ENCODE data around the gene POFUT1. TPM values are rescaled to one million over a fixed set of nuclear protein-coding genes. Genes with fewer than 3 reads are reported as not detected.
"Not testable (repeated sequence)": the region's sequence is repeated elsewhere in the genome, so short reads cannot be mapped to it uniquely, and the experiment has no call there.

POFUT1 gene
- total RNA-seq (2014; rRNA removed; shearing (Covaris generic)): 59.5 and 60.8 TPM in 2 replicates

DNA sequence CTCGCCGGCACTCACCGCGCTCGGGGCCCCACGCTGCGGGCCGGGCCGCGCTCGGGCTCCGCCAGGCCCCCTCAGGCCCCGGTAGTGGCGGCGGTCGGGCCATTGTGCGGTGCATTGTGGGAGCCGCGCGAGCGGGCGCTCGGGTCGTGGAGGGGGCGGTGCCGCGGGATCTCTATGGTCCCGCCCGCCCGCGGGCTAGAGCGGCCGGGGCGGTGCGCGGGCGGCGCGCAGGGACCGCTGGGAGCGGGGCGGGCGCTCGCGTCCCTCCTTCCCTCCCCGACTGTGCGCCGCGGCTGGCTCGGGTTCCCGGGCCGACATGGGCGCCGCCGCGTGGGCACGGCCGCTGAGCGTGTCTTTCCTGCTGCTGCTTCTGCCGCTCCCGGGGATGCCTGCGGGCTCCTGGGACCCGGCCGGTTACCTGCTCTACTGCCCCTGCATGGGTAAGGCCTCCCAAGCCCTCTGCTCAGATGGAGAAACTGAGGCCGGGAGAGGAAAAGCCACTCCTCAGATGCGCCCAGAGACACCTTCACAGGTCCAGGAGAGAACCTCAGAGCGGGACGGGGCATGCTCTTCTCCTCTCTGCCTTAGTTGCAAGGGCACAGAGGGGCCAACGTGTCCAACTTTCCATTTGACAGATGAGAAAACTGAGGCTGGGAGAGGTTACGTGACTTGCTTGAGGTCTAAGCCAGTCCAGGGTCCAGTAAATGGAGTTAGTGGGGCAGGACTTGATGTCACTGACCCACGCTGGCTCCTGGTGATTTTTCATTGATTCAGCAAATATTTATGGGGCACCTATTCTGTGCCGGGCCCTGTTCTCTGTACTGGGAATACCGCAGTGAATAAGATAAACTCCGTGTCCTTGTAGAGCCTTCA is at the start of gene POFUT1, which contains the start of gene PLAGL2:
POFUT1 (plus strand) TSS at position 255 of the 873 bp plus-strand sequence; CDS start at position 317, 62 bp downstream.
PLAGL2 (minus strand) TSS at position 118 of the 873 bp plus-strand sequence. CDS start 5,565 bp downstream, outside the sequence.
- peak; percentile 67 for DNase-seq (ENCODE audit: low spot score)

- DNase-seq (ENCODE audit: low spot score): no peak
Observed at GRCh38 chr20:32158351-32158750, 49.3 kb upstream of the POFUT1 start.

DNA sequence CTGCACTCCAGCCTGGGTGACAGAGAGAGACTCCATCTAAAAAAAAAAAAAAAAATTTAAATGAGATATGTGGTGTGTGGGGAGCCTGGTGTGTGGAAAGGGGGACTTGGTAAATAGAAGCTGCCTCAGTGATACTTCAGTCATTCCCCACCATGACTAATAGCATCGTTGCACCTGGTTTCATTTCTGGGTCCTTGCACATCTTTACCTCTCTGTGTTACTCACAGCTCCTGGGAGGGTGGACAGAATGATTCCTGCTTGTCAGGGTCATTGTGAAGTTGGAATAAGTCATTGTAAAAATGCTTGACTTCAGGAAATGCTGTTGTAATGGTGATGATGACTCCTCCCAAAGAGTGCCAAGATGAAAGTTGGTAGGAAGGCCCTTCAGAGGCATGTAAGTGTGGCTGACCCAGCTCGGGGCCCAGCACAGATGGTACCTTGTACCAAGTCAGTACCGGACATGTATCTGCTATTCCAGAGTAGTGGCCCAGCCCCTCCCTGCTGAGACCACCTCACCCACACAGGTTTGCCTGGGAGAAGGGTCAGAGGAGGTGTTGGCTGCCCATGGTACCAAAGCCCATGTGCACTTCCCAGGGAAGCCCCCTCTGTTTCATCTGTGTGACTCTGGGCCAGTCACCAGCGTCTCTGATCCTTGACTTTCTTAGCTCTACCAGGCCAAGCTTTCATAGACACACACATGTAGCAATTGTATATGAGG is 48.6 kb upstream of the POFUT1 start:
- DNase-seq (ENCODE audit: low spot score): no peak

GRCh38 chr20:32159766-32160221 is 47.9 kb upstream of the POFUT1 start:
- DNase-seq (ENCODE audit: low spot score): no peak

- DNase-seq (ENCODE audit: low spot score): no peak
Observed at GRCh38 chr20:32160341-32160740, 47.3 kb upstream of the POFUT1 start.

DNA sequence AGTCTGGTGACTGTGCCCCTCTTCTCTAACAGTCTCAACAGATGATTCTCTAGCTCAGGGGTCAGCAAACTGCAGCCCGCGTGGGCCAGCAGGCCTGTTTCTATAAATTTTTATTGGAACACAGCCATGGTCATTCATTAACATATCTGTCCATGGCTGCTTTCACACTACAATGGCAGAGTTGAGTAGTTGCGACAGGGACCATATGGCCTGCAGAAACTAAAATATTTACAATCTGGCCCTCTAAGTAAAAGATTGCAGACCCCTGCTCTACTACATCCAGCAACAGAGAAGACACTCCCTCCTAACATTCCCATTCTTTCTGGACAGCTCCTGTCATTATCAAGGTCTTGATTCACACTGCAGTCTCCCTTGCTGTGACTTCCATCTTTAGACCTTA is 45.3 kb upstream of the POFUT1 start:
- DNase-seq (ENCODE audit: low spot score): no peak

DNA sequence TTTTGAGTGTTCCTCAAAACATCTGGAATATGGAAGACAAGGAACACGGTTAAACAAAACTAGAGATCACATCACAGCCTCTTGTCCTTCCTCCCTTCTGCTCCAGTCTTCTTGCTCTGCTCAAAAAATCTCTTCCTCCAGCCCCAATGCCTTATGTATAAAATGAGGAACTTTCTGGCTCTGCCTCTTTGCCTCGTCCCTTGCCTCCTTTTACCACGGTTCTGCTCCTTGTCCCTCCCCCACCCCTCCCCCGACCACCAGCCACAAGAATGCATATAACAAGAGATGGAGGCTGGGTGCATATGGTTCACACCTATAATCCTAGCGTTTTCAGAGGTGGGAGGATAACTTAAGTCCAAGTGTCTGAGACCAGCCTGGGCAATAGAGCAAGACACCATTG is 43.7 kb upstream of the POFUT1 start:
- DNase-seq (ENCODE audit: low spot score): no peak

DNA sequence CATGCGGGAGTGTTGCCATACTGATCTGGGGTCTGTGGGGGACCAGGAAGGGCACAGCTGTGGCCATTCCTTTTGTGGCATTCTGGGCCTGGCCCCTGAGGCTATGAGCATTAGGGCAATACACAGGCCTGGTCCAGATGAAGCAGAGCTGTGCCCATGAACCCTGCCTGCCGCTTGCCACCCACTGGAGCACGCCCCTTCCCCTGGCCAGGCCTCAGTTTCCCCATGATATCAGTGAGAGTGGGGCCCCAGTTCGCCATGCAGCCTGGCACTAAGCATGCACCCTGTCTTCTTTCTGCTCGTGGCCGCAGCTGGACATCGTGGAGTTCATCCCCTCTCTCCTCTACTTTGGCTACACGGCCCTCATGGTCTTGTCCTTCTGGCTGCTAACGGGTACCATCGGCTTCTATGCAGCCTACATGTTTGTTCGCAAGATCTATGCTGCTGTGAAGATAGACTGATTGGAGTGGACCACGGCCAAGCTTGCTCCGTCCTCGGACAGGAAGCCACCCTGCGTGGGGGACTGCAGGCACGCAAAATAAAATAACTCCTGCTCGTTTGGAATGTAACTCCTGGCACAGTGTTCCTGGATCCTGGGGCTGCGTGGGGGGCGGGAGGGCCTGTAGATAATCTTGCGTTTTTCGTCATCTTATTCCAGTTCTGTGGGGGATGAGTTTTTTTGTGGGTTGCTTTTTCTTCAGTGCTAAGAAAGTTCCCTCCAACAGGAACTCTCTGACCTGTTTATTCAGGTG is 42.5 kb upstream of the POFUT1 start:
- no peak for DNase-seq (ENCODE audit: low spot score)

DNA sequence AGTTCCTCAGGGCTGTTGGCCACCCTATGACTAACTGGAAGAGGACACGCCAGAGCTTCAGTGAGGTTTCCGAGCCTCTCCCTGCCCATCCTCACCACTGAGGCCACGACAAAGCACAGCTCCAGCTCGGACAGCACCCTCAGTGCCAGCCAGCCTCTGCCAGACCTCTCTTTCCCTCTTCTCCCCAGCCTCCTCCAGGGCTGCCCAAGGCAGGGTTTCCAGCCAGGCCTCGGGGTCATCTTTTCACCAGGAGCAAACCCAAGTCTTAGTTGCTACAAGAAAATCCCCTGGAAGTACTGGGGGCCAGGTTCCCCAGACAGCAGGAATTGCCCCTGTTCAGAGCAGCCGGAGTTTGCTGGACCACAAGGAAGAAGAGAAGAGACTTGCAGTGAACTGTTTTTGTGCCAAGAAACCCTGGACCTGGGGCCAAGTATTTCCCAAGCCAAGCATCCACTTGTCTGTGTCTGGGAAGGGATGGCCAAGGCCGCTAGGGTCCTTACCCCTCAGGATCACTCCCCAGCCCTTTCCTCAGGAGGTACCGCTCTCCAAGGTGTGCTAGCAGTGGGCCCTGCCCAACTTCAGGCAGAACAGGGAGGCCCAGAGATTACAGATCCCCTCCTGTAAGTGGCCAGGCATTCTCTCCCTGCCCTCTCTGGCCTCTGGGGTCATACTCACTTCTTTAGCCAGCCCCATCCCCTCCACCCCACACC is 41.7 kb upstream of the POFUT1 start:
- DNase-seq (ENCODE audit: low spot score): no peak

DNA sequence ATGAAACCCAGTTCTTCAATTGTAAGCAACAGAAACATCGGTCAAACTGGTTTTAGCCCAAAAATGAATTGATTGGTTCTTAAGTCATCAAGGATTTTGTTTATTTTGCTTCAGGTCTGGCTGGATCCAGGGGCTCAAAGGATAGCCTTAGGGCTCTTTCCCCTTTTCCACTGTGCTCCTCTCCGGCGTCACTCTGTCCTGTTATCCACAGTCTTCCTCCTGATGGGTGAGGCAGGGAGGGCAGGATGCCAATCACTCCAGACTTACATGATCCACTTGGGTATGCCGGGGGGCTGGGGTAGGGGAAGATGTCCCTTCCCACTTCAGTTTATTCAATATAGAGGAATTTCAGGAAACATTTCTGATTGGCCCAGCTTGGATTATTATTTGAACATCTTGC is 40.1 kb upstream of the POFUT1 start:
- no peak for DNase-seq (ENCODE audit: low spot score)

- DNase-seq (ENCODE audit: low spot score): peak; percentile 14
Observed at GRCh38 chr20:32168184-32168910, 39.3 kb upstream of the POFUT1 start.

DNA sequence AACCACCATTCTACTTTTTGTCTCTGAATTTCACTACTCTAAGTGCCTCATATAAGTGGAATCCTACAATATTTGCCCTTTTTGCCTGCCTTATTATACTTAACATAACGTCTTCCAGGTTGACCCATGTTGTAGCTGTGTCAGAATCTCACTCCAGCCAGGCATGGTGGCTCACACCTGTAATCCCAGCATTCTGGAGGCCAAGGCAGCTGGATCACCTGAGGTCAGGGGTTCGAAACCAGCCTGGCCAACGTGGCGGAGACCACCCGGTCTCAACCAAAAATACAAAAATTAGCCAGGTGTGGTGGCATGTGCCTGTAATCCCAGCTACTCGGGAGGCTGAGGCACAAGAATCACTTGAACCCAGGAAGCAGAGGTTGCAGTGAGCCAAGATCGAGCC is 30.0 kb upstream of the POFUT1 start:
- DNase-seq (ENCODE audit: low spot score): not testable (repeated sequence)

DNA sequence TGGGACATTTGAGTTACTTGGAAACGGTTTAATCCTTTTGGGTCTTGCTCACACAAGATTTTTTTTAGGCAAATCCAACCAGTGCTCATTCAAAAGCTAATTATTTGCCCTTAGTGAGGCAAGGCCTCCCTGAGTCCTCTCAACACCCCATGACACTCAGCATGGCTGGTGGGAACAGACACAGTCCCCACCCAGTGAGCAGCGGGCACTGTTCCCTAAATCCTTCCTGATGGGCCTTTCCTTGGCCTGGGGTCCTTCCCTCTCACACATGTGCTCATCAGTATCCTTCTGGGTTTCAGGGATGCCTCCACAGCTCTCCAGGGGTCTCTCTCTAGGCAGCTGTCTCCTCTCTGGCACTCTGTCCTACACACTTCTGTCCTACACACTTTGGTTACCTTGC is 28.2 kb upstream of the POFUT1 start:
- no peak for DNase-seq (ENCODE audit: low spot score)

DNA sequence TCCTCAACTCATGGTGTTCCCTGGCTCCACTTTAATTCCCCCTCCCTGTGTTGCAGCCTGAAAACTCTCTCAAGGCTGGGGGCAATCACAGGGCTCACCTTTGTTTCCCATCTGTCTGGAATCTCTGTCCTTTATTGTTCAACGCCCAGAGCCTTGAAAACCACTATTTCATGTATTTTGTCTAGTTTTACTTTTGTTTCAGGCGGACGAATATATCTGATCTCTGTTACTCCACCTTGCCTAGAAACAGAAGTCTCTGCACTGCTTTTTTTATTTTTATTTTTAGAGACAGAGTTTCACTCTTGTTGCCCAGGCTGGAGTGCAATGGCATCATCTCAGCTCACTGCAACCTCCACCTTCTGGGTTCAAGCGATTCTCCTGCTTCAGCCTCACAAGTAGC is 27.7 kb upstream of the POFUT1 start:
- no peak for DNase-seq (ENCODE audit: low spot score)

DNA sequence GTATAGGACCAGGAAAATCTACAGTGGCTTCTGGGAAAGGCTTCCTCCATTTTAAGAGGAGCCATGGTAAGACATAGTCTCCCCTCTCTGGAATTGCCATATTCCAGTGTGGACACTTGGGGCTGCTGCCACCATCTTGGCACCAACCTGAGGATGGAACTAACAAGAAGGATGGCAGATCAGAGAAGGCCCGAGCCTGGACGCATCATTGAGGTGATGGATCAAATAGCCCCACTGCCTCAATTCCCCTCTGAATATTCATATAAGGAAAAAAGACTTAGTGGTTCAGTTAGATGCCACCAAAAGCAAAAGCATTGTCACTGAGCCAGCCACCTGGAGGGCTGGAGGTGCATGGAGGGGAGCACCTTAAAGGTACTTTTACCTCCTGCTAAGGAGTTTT is 26.1 kb upstream of the POFUT1 start:
- no peak for DNase-seq (ENCODE audit: low spot score)

DNA sequence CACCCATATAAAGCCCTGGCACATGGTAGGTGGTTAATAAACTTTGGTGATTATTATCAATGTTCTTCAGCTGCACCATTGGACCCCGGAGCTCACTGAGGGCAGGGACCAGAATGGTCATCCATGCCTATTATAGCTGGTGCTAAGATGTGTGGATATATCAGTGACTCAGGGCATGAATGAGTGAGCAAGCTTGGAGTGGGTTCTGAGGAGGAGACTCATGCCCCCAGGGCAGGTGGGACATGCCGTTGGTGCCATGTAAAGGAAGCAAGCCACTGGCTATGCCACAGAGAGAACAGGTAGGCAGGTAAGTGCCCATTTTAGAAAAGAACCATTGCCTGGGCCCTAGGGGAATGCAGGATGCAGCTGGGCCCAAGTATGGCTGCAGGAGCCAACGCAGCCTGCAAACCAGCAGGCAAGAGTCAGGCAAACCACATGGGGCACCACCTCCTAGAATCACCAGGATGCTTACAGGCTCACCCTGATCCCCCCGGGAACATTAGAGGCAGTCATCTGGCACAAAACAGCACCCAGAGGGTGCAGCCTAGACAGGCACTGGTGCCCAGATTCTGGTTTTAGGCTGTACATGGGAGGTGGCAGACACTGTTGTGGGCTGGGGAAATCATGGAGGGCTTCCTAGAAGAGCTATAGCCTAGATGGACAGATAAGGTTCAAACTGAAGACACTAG is 23.6 kb upstream of the POFUT1 start:
- no peak for DNase-seq (ENCODE audit: low spot score)

- no peak for DNase-seq (ENCODE audit: low spot score)
Observed at GRCh38 chr20:32184961-32185603, 22.6 kb upstream of the POFUT1 start.

DNA sequence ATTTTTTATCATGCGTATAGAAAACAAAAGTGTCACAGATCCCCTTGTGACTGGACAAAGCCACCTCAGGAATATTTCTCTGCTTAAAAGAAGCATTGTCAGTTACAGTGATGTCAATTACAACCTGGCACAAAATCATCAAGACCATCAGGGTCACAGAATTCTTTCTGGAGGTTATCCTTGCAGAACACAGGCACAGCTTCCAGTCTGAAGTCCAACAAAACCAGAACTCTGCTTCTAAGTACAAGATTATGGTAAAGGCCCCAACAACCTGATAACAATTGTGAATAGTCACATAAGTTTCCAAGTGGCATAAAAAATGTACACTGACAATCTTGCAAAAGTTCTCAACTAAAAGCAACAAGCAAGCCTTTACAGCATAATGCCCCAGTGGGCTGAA is 21.2 kb upstream of the POFUT1 start:
- no peak for DNase-seq (ENCODE audit: low spot score)

DNA sequence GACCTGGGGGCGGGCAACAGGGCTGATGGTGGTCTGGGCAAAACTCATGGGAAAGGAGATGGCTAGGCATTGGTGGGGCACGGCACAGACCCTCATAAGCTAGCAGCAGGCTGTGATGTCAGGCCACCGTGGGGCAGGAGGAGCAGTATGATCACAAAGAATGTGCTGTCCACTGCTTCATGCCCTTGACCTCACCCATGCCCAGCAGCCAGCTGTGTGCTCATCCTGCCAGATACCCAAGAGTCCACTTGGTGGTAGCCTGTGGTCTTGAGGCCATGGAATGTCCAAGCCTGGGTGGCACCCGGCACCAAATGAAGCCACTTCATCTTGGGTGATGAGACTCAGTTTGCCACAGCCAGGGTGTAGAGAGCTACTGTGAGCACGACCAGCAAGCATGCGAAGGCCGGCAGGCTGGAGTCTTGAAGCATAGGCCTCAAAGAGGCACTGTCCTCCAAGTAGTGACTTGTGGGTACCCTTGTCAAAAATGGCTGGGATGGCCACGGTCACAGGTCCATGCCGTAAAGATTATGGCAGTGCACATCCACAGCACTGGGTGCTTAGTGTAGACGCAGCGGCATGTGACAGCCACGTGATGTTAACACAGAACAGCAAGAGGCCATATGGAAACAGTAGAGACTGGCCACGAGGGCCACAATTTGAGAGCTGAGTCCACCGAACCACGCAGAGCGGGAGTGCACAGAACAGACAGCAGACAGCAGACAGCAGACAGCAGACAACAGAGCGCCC is 19.1 kb upstream of the POFUT1 start:
- no peak for DNase-seq (ENCODE audit: low spot score)

All from A172 (cell line).